Ishikawa (cell line): Measurements from ENCODE around the gene LCNL1.

Experiments
- CEBPB ChIP-seq: IDR thresholded peaks from 2 replicates; pipeline ENCODE4 v1.6.1; 2012
- CREB1 ChIP-seq: IDR thresholded peaks from 2 replicates; pipeline ENCODE4 v1.6.1; 2012; ENCODE audit warnings: low read depth
- EGR1 ChIP-seq: IDR thresholded peaks from 2 replicates; pipeline ENCODE4 v1.6.1; 2012
- EP300 ChIP-seq: IDR thresholded peaks from 2 replicates; pipeline ENCODE4 v1.6.1; 2012; ENCODE audit warnings: borderline replicate concordance
- FOXM1 ChIP-seq: IDR thresholded peaks from 2 replicates; pipeline ENCODE4 v1.6.1; 2012; ENCODE audit warnings: low read depth, borderline replicate concordance
- MAX ChIP-seq: IDR thresholded peaks from 2 replicates; pipeline ENCODE4 v1.6.1; 2012
- NFIC ChIP-seq: IDR thresholded peaks from 2 replicates; pipeline ENCODE4 v1.6.1; 2012
- RAD21 ChIP-seq: IDR thresholded peaks from 2 replicates; pipeline ENCODE4 v1.6.1; 2012; ENCODE audit warnings: low read depth
- REST ChIP-seq: IDR thresholded peaks from 2 replicates; pipeline ENCODE4 v1.6.1; 2012; ENCODE audit warnings: low read depth, mild to moderate bottlenecking
- TAF1 ChIP-seq: IDR thresholded peaks from 2 replicates; pipeline ENCODE4 v1.6.1; 2012; ENCODE audit warnings: low read depth, mild to moderate bottlenecking
- TCF12 ChIP-seq: IDR thresholded peaks from 2 replicates; pipeline ENCODE4 v1.6.1; 2012; ENCODE audit warnings: low read depth
- TEAD4 ChIP-seq: IDR thresholded peaks from 2 replicates; pipeline ENCODE4 v1.6.1; 2012
- USF1 ChIP-seq: IDR thresholded peaks from 2 replicates; pipeline ENCODE4 v1.6.1; 2012
- YY1 ChIP-seq: IDR thresholded peaks from 2 replicates; pipeline ENCODE4 v1.6.1; 2012; ENCODE audit warnings: low read depth
- ZBTB7A ChIP-seq: IDR thresholded peaks from 2 replicates; pipeline ENCODE4 v1.6.1; 2012; ENCODE audit warnings: low read depth

Gene LCNL1

GRCh38 chr9:137011156-137011555 lies 28.4 kb downstream of the LCNL1 start:
- no peak for TF ChIP-seq FOXM1
- TF ChIP-seq RAD21, result no peak
- TF ChIP-seq NFIC, result no peak
- no peak for TF ChIP-seq EP300
- no peak for TF ChIP-seq CREB1
- TF ChIP-seq CEBPB, result no peak
- no peak for TF ChIP-seq YY1
- TF ChIP-seq USF1, result no peak
- no peak for TF ChIP-seq REST
- TF ChIP-seq TEAD4, result no peak
- TF ChIP-seq MAX, result no peak
- no peak for TF ChIP-seq TCF12

- no peak for TF ChIP-seq CREB1
- no peak for TF ChIP-seq REST
- no peak for TF ChIP-seq TAF1
- TF ChIP-seq NFIC, result no peak
- TF ChIP-seq USF1, result no peak
- no peak for TF ChIP-seq TCF12
- no peak for TF ChIP-seq TEAD4
- TF ChIP-seq EGR1, result no peak
- no peak for TF ChIP-seq EP300
- no peak for TF ChIP-seq FOXM1
- TF ChIP-seq YY1, result no peak
- no peak for TF ChIP-seq ZBTB7A
- TF ChIP-seq RAD21, result no peak
- no peak for TF ChIP-seq MAX
- no peak for TF ChIP-seq CEBPB
These were observed 29.3 kb downstream of the LCNL1 start for GRCh38 chr9:137011907-137012675.

GRCh38 chr9:137012694-137013570 lies 30.1 kb downstream of the LCNL1 start:
- TF ChIP-seq CEBPB (no peak), MAX (peak; percentile 39; the same call in 1 of the 2 replicates)

GRCh38 chr9:137013571-137013940 lies 30.8 kb downstream of the LCNL1 start:
- TF ChIP-seq CREB1 (no peak), ZBTB7A (no peak), TAF1 (no peak), EP300 (no peak), EGR1 (no peak), FOXM1 (no peak), CEBPB (no peak), YY1 (no peak), TEAD4 (no peak)

- TF ChIP-seq RAD21, result no peak
- no peak for TF ChIP-seq ZBTB7A
- no peak for TF ChIP-seq CREB1
- TF ChIP-seq USF1, result no peak
- TF ChIP-seq REST, result no peak
- TF ChIP-seq MAX, result no peak
- TF ChIP-seq EGR1, result no peak
- TF ChIP-seq CEBPB, result no peak
- no peak for TF ChIP-seq EP300
- no peak for TF ChIP-seq FOXM1
- TF ChIP-seq TEAD4, result no peak
- TF ChIP-seq TAF1, result no peak
- no peak for TF ChIP-seq TCF12
- no peak for TF ChIP-seq YY1
- no peak for TF ChIP-seq NFIC
These were observed 31.4 kb downstream of the LCNL1 start for GRCh38 chr9:137014166-137014565.
